Measurements from ENCODE around the gene PCDH9. TPM values are rescaled to one million over a fixed set of nuclear protein-coding genes. Genes with fewer than 3 reads are reported as not detected.

Gene PCDH9
- total and polyA plus RNA-seq, 10 of the 15 experiments (the other 5 are each of a cell fraction or from before 2014, with no cell fraction given), result 0.02 to 2.3 (median 0.05) TPM; not detected in 1

DNA sequence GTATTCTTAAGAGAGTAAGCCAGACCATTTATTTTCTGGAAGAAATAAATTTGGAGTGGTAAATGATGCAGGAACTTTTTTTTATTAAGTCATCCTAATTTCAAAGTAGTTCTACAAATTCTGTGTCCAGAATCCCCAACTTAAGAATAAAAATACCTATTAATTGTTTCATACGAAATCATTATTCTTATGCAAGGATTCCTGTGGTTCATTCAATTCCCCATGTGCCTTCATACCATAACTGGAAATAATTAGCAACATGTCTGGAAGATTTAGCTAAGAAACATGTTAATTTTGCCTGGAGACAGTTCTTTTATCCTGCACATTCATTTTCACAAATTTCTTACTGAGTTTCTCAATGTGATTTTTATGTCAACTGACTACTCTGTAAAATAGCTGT, 408.6 kb downstream of the PCDH9 start:
- TF ChIP-seq TCF3 (IDR thresholded peaks at IDR 0.05; ENCODE audit: borderline replicate concordance, insufficient read depth, low read depth, low read length) (no peak), SIN3A (IDR thresholded peaks at IDR 0.05; ENCODE audit: low read depth, low read length) (no peak), ZNF274 (IDR thresholded peaks at IDR 0.05; ENCODE audit: insufficient read depth, insufficient read length) (no peak)
- no peaks in the 10 kb centered on the region for H3K27me3 ChIP-seq (replicated peaks in 1 of 2; ENCODE audit: control insufficient read depth in 2 of 2, insufficient read depth in 2 of 2, low read length in 1 of 2)
- FAIRE-seq (no peak), DNase-seq (ENCODE audit: low read depth, low spot score) (no peak), ATAC-seq (no peak)
- no peak overlapping the region for H3K4me3 ChIP-seq
- SMC1A ChIA-PET (ENCODE audit: uncharacterized antibody, unreplicated experiment), result interaction anchor here (0.8 kb wide), 1 partner anchor 33 kb away, joined by 3 read pairs; no protein-coding TSS in a partner anchor
- intact Hi-C loops (cut with micrococcal nuclease; ENCODE audit: unreplicated experiment), result no loop called here
- BruUV-seq (replicated peaks), result no TSS peak
- no peaks in the 10 kb centered on the region for H3K36me3 ChIP-seq (ENCODE audit: control insufficient read depth in 2 of 2, insufficient read depth in 2 of 2, low read length in 1 of 2)
- H4K20me1 ChIP-seq (ENCODE audit: control insufficient read depth, insufficient read depth), result no peaks in the 10 kb centered on the region
- H3K79me2 ChIP-seq (ENCODE audit: control insufficient read depth, insufficient read depth, low read length), result no peaks in the 10 kb centered on the region
- H3K9ac ChIP-seq (ENCODE audit: control insufficient read depth, insufficient read depth, low read length), result no peak overlapping the region
- no peak overlapping the region for H3K4me2 ChIP-seq (ENCODE audit: control insufficient read depth, insufficient read depth)
- H3K4me1 ChIP-seq (ENCODE audit: control insufficient read depth, insufficient read depth, low read length), result no peaks in the 10 kb centered on the region
- no peaks in the 10 kb centered on the region for H3K9me3 ChIP-seq (replicated peaks; ENCODE audit: control insufficient read depth, insufficient read depth, low read length)
- in situ Hi-C loops (cut with MboI), result no loop called here
- POLR2A ChIA-PET, result no interaction called here
- H2AFZ ChIP-seq (ENCODE audit: control insufficient read depth, low read depth, low read length), result no peak overlapping the region
- RAD21 ChIA-PET (ENCODE audit: unreplicated experiment), result no interaction called here
- CTCF ChIA-PET, result interaction anchor here (0.6 to 0.8 kb wide), 2 partner anchors 9 to 295 kb away, joined by 3 read pairs; no protein-coding TSS in a partner anchor
- H3K27ac ChIP-seq (ENCODE audit: control insufficient read depth, insufficient read depth), result no peak overlapping the region
- 10% methylated on average over 1 of the region's 1 CpG for WGBS (ENCODE audit: insufficient coverage, insufficient replicate concordance, low lambda C conversion rate, missing lambda C conversion rate)

DNA sequence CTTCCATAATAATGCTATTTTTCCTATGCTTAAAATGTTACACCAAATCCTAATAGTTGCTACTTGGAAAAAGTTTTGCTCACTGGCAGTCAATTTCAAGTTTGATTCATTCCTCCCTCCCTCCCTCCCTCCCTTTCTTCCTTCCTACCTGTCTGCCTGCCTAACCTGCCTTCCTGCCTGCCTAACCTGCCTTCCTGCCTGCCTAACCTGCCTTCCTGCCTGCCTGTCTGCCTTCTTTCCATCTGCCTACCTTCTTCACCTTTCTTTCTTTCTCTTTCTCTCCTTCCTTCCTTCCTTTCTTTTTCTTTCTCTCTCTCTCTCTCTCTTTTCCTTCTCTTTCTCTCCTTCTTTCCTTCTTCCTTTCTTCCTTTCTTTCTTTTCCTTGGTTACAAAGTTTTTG, 418.7 kb downstream of the PCDH9 start:
- POLR2A ChIA-PET, result no interaction called here
- SMC1A ChIA-PET (ENCODE audit: uncharacterized antibody, unreplicated experiment), result no interaction called here
- H3K9me3 ChIP-seq (replicated peaks; ENCODE audit: control insufficient read depth, insufficient read depth, low read length), result no peaks in the 10 kb centered on the region
- H3K4me1 ChIP-seq (ENCODE audit: control insufficient read depth, insufficient read depth, low read length), result no peaks in the 10 kb centered on the region
- RAD21 ChIA-PET (ENCODE audit: unreplicated experiment), result no interaction called here
- H3K4me3 ChIP-seq, result no peak overlapping the region
- no peak overlapping the region for H2AFZ ChIP-seq (ENCODE audit: control insufficient read depth, low read depth, low read length)
- BruUV-seq (replicated peaks), result no TSS peak
- ATAC-seq (no peak), DNase-seq (ENCODE audit: low read depth, low spot score) (no peak), FAIRE-seq (no peak)
- in situ Hi-C loops (cut with MboI) (no loop called here), intact Hi-C loops (cut with micrococcal nuclease; ENCODE audit: unreplicated experiment) (no loop called here)
- H3K9ac ChIP-seq (ENCODE audit: control insufficient read depth, insufficient read depth, low read length), result no peak overlapping the region
- H3K4me2 ChIP-seq (ENCODE audit: control insufficient read depth, insufficient read depth), result no peak overlapping the region
- H3K79me2 ChIP-seq (ENCODE audit: control insufficient read depth, insufficient read depth, low read length), result no peaks in the 10 kb centered on the region
- H3K27ac ChIP-seq (ENCODE audit: control insufficient read depth, insufficient read depth), result no peak overlapping the region
- CTCF ChIA-PET, result no interaction called here
- H4K20me1 ChIP-seq (ENCODE audit: control insufficient read depth, insufficient read depth), result no peaks in the 10 kb centered on the region
- no peaks in the 10 kb centered on the region for H3K27me3 ChIP-seq (replicated peaks in 1 of 2; ENCODE audit: control insufficient read depth in 2 of 2, insufficient read depth in 2 of 2, low read length in 1 of 2)
- no peaks in the 10 kb centered on the region for H3K36me3 ChIP-seq (ENCODE audit: control insufficient read depth in 2 of 2, insufficient read depth in 2 of 2, low read length in 1 of 2)
- TF ChIP-seq, protein P1, sequence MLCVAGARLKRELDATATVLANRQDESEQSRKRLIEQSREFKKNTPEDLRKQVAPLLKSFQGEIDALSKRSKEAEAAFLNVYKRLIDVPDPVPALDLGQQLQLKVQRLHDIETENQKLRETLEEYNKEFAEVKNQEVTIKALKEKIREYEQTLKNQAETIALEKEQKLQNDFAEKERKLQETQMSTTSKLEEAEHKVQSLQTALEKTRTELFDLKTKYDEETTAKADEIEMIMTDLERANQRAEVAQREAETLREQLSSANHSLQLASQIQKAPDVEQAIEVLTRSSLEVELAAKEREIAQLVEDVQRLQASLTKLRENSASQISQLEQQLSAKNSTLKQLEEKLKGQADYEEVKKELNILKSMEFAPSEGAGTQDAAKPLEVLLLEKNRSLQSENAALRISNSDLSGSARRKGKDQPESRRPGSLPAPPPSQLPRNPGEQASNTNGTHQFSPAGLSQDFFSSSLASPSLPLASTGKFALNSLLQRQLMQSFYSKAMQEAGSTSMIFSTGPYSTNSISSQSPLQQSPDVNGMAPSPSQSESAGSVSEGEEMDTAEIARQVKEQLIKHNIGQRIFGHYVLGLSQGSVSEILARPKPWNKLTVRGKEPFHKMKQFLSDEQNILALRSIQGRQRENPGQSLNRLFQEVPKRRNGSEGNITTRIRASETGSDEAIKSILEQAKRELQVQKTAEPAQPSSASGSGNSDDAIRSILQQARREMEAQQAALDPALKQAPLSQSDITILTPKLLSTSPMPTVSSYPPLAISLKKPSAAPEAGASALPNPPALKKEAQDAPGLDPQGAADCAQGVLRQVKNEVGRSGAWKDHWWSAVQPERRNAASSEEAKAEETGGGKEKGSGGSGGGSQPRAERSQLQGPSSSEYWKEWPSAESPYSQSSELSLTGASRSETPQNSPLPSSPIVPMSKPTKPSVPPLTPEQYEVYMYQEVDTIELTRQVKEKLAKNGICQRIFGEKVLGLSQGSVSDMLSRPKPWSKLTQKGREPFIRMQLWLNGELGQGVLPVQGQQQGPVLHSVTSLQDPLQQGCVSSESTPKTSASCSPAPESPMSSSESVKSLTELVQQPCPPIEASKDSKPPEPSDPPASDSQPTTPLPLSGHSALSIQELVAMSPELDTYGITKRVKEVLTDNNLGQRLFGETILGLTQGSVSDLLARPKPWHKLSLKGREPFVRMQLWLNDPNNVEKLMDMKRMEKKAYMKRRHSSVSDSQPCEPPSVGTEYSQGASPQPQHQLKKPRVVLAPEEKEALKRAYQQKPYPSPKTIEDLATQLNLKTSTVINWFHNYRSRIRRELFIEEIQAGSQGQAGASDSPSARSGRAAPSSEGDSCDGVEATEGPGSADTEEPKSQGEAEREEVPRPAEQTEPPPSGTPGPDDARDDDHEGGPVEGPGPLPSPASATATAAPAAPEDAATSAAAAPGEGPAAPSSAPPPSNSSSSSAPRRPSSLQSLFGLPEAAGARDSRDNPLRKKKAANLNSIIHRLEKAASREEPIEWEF (IDR thresholded peaks at IDR 0.05; ENCODE audit: insufficient replicate concordance, low read depth, low read length), result no peak
- TF ChIP-seq PML (IDR thresholded peaks at IDR 0.05; ENCODE audit: low read length), result no peak
- TF ChIP-seq, protein P2, sequence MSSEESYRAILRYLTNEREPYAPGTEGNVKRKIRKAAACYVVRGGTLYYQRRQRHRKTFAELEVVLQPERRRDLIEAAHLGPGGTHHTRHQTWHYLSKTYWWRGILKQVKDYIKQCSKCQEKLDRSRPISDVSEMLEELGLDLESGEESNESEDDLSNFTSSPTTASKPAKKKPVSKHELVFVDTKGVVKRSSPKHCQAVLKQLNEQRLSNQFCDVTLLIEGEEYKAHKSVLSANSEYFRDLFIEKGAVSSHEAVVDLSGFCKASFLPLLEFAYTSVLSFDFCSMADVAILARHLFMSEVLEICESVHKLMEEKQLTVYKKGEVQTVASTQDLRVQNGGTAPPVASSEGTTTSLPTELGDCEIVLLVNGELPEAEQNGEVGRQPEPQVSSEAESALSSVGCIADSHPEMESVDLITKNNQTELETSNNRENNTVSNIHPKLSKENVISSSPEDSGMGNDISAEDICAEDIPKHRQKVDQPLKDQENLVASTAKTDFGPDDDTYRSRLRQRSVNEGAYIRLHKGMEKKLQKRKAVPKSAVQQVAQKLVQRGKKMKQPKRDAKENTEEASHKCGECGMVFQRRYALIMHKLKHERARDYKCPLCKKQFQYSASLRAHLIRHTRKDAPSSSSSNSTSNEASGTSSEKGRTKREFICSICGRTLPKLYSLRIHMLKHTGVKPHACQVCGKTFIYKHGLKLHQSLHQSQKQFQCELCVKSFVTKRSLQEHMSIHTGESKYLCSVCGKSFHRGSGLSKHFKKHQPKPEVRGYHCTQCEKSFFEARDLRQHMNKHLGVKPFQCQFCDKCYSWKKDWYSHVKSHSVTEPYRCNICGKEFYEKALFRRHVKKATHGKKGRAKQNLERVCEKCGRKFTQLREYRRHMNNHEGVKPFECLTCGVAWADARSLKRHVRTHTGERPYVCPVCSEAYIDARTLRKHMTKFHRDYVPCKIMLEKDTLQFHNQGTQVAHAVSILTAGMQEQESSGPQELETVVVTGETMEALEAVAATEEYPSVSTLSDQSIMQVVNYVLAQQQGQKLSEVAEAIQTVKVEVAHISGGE (CRISPR knock-in tag; IDR thresholded peaks at IDR 0.05), result no peak
- no peak for TF ChIP-seq ZSCAN29 (IDR thresholded peaks at IDR 0.05)
- TF ChIP-seq YY1 (IDR thresholded peaks at IDR 0.05; ENCODE audit: low read depth, low read length), result no peak
